IPS-20b (cell line): ENCODE measurements around the gene TMEM121.

Source experiments
- H3K27ac ChIP-seq: one replicate; pipeline ENCODE4 v1.5.1; 2013; ENCODE audit warnings: low read length
- H3K27me3 ChIP-seq: 2 replicates; pipeline ENCODE4 v1.6.1; 2013; ENCODE audit warnings: mild to moderate bottlenecking, low read length, inconsistent platforms; ENCODE audit not compliant: insufficient read depth
- H3K36me3 ChIP-seq: 2 replicates; pipeline ENCODE4 v1.6.1; 2013; ENCODE audit warnings: low read depth, mild to moderate bottlenecking, inconsistent platforms, low read length, moderate library complexity; ENCODE audit not compliant: insufficient read depth
- H3K4me1 ChIP-seq: 2 replicates; pipeline ENCODE4 v1.6.1; 2013; ENCODE audit warnings: mild to moderate bottlenecking, control low read depth, inconsistent platforms, low read length, moderate library complexity; ENCODE audit not compliant: insufficient read depth
- H3K4me3 ChIP-seq: 2 replicates; pipeline ENCODE4 v1.5.1; 2013; ENCODE audit warnings: mild to moderate bottlenecking, low read length, inconsistent platforms
- H3K9ac ChIP-seq: 2 replicates; pipeline ENCODE4 v1.6.1; 2013; ENCODE audit warnings: low read depth, mild to moderate bottlenecking, inconsistent platforms, low read length, moderate library complexity
- H3K9me3 ChIP-seq: 2 replicates; pipeline ENCODE4 v1.6.1; 2013; ENCODE audit warnings: mild to moderate bottlenecking, low read depth, low read length, inconsistent platforms; ENCODE audit not compliant: insufficient read depth

Gene TMEM121

DNA sequence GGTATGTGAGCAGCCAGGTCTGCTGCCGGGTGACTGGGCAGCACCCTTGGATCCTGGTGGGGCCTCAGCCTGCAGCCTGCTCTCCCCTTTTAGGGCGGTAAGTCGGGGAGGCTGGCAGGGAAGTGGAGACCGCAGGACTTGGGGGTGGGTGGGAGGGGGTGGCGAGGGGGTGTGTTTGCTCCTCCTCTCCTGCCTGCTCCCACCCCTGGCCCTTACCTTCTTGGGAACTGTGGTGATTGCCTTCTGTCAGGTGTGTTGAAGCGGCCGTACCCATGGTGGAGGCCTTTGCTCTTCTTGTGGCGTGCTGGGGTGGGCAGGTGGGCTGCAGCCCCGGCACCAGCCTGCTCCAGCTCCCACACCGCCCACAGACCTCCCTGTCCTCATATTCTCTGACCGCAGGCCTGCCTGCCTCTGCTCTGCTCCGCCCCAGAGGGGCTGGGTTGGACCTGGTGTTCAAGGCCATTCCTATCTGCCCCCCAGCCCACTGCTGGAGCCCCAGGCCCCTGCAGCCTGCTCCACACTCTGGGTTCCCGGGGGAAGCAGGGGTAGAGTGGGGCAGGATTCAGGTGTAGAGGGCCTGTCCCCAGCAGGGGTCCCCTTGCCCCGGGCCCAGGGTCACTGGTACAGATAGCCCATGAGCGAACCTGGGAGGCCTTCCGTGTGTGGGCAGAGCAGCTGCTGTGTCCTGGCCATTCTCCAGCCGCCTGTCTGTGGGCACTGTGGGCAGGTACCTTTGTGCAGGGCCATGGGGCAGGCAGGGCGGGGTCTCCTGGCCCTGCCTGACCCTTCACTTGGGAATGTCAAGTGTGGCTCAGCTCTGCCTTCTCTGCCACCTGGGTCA lies 30.2 kb upstream of the TMEM121 start:
- H3K27ac ChIP-seq: no peak overlapping the region
- H3K27me3 ChIP-seq: no peaks in the 10 kb centered on the region
- H3K9ac ChIP-seq: no peak overlapping the region
- H3K9me3 ChIP-seq: no peaks in the 10 kb centered on the region
- H3K4me1 ChIP-seq: no peaks in the 10 kb centered on the region
- H3K36me3 ChIP-seq: no peaks in the 10 kb centered on the region
- H3K4me3 ChIP-seq: no peak overlapping the region

DNA sequence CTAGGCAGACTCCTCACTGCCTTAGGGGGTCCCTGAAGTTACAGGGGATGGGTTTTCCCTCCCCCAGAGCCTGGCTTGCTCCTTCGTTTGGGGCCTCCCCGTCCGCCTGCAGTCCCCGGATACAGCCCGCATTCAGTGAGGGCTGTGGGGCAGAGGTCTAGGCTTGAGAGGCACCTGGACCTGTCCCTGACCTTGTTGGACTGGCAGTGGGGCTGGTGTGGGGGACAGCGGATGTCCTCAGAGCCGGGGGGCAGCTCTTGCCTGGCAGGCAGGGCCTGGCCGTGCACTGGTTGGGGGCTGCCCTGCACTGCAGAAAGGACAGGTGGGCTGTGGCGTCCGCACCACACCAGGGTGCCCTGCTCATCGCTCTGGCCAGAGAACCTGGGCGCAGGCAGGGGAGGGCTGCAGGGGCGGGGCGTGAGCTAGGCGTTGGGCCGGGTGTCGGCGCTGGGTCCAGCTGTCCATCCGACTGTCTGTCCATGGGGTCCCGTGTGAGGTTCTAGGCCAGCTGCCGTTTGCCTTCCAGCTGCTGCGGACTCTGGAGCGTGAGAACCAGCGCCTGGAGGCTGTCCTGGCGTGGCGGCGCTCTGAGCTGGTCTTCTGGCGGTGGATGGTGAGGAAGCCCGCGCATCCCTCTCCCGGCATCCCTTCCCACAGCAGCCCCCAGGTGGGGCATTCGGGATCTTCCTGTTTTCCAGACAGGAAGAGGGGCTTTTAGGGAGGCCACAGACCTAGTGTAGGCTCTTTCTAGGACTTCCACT lies 29.4 kb upstream of the TMEM121 start:
- H3K27ac ChIP-seq: no peak overlapping the region
- no peaks in the 10 kb centered on the region for H3K9me3 ChIP-seq
- H3K4me3 ChIP-seq: no peak overlapping the region
- H3K4me1 ChIP-seq: no peaks in the 10 kb centered on the region
- H3K36me3 ChIP-seq: no peaks in the 10 kb centered on the region
- H3K9ac ChIP-seq: no peak overlapping the region
- H3K27me3 ChIP-seq: no peaks in the 10 kb centered on the region

DNA sequence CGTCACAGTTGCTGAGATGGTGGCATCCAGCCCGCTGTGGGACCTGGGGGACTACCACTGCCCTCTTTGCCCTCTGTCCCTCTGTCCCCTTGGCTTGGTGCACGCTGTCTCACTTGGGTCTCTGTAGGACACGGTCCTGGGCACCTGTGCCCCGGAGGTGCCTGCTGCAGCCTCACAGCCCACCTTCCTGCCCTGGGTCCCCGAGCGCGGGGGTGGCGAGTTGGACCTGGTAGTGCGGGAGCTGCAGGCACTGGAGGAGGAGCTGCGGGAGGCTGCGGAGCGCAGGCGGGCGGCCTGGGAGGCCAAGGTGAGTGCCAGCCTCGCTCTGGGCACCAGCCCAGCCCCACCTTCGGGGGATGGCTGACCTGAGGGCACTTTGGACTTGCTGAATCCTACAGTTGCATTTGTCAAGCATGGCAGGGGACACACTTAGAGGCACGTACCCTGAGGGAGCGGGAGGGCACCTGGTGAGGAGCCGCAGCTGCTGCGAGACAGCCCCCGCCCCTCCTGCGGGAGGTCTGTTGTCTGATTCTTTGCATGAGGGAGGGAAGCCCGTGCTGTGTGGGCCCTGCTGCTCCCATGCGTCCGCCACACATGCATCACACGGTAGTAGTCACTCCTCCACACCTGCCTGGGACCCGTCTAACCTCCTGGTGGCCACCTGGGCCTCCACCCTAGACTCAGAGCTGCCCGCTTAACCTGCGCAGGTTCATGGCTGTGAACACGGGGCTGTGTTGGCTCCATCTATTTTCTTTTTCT lies 28.5 kb upstream of the TMEM121 start:
- Histone ChIP-seq H3K9ac (no peak overlapping the region), H3K27ac (no peak overlapping the region), H3K36me3 (no peaks in the 10 kb centered on the region)

DNA sequence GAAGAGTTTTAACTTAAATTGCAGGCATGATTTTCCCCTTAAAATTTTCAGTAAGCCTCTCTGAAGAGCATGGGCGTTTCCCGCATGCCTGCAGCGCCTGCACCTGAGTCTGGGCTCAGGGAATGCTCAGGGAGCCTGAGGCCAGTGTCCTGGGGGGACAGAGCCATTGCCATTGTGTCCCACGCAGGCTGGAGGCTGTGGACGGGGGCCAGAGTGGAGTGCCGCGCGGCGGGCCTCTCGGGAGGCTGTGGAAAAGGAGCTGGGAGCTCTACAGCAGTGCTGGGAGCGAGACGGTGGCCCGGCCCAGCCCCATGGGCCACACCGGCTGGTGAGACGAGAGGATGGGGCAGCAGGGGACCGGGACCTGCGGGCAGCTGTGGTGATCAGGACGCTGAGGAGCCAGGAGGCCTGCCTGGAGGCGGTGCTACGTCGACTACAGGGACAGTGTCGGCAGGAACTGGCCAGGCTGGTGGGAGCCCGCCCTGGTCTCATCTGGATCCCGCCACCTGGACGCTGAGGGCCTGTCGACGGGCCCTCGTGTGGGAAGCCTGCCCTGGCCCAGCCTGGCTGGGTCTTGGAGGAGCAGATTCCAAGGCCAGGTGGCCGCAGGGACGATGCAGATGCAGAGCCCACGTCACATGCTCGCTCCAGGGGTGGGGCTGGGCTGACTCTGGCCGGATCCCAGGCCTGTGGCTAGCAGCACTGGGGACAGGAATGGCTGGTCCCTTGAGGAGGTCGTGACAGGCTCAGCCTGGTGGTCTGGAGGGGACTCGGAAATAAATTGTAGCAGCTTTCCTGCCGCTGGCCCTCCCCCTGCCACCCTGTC lies 27.7 kb upstream of the TMEM121 start:
- Histone ChIP-seq H3K9me3 (no peaks in the 10 kb centered on the region), H3K36me3 (no peaks in the 10 kb centered on the region), H3K27me3 (no peaks in the 10 kb centered on the region), H3K4me3 (no peak overlapping the region), H3K27ac (no peak overlapping the region), H3K9ac (no peak overlapping the region), H3K4me1 (no peaks in the 10 kb centered on the region)

More for the DNA sequence above, 28.5 kb upstream of the TMEM121 start:
- no peak overlapping the region for H3K4me3 ChIP-seq
- H3K9me3 ChIP-seq: no peaks in the 10 kb centered on the region
- H3K4me1 ChIP-seq: no peaks in the 10 kb centered on the region
- no peaks in the 10 kb centered on the region for H3K27me3 ChIP-seq

DNA sequence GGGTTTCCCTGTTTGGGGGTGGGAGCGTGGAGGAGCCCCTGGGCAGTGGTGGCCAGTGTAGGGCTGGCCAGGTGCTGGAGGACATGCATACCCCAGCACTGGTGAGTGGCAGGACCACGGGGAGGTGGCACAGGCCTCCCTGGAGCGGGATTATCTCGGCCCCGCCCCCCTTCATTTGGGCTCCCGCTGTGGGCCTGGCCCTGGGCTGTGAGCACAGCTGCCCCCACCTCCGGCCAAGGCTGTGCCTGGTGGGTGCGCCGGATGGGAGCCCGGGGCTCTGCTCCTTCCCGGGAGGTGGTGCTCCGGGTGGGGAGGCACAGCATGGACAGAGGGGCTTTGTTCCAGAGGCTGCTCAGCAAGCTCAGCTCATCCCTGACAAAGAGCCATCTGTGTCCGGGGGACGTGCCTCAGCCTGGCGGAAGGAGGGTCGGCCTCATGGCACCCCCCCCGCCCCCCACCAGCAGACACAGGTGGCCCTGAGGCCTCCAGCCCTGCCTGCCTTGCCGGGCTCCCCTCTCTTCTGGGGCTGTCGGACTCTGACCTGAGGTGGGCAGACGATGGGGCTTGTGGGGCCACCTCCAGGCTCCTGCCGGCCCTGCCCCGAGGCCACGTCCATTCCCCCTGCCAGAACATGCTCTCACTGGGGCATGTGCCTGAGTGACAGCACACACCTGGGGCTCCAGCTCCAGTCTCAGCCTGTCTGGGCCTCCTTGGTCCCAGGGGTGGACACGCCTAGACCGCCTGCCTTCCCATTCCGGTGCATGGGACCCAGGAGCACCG lies 26.9 kb upstream of the TMEM121 start:
- no peaks in the 10 kb centered on the region for H3K4me1 ChIP-seq
- no peaks in the 10 kb centered on the region for H3K27me3 ChIP-seq
- no peak overlapping the region for H3K9ac ChIP-seq
- no peak overlapping the region for H3K4me3 ChIP-seq
- H3K36me3 ChIP-seq: no peaks in the 10 kb centered on the region
- H3K27ac ChIP-seq: no peak overlapping the region
- no peaks in the 10 kb centered on the region for H3K9me3 ChIP-seq

DNA sequence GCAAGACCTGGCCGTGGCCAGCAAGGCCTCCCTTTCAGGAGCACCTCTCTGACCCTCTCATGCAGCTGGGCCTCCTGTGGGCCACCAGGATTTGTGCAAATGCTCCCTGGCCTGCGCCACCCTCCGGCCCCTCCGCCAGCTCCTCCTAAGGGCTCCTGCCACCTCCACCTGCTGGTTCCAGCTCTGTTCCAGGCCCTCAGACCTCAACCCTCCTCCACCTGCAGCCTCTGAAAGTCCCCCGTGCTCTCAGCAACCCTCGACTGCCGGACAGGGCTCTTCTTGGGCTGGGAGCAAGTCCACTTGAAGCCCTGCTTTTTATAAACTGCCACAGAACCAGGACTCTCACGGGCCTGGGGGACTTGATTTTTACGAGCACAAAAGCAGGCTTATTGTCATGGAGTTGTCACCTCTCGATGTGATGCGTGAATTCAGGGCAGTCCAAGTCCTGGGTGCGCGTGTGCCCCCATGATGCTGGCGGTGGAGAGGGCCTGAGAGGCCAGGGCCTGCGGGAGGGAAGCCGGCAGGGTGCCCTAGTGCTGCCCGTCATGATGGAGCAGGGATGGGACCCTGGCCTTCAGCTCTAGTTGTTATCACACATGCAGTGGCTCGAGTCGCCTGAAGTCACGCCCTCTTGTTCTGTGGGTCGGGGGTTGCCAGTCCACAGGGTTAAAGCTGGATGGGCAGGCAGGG lies 26.2 kb upstream of the TMEM121 start:
- no peaks in the 10 kb centered on the region for H3K4me1 ChIP-seq
- H3K9me3 ChIP-seq: no peaks in the 10 kb centered on the region
- H3K36me3 ChIP-seq: no peaks in the 10 kb centered on the region
- H3K27me3 ChIP-seq: no peaks in the 10 kb centered on the region
- no peak overlapping the region for H3K9ac ChIP-seq
- H3K4me3 ChIP-seq: no peak overlapping the region
- H3K27ac ChIP-seq: no peak overlapping the region

DNA sequence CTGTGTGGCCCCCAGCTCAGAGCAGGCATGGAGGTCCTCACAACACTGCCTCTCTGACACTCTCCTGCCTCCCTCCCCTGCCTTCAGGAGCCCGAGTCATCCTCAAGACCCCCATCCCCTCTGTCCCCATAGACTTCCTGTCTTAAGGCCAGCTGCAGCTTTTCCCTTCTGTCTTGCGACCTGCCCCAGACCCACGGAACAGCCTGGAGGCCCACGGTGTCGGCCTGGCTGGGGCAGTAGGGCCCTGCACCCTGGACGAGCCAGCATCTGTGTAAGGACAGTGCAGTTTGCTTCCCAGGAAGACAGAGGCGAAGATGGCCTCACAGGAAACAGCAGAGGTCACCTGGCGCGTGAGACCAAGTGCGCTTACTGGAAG lies 25.7 kb upstream of the TMEM121 start:
- H3K9me3 ChIP-seq: no peaks in the 10 kb centered on the region
- no peaks in the 10 kb centered on the region for H3K36me3 ChIP-seq
- H3K9ac ChIP-seq: no peak overlapping the region
- H3K27me3 ChIP-seq: no peaks in the 10 kb centered on the region
- H3K4me3 ChIP-seq: no peak overlapping the region
- no peak overlapping the region for H3K27ac ChIP-seq
- H3K4me1 ChIP-seq: no peaks in the 10 kb centered on the region

DNA sequence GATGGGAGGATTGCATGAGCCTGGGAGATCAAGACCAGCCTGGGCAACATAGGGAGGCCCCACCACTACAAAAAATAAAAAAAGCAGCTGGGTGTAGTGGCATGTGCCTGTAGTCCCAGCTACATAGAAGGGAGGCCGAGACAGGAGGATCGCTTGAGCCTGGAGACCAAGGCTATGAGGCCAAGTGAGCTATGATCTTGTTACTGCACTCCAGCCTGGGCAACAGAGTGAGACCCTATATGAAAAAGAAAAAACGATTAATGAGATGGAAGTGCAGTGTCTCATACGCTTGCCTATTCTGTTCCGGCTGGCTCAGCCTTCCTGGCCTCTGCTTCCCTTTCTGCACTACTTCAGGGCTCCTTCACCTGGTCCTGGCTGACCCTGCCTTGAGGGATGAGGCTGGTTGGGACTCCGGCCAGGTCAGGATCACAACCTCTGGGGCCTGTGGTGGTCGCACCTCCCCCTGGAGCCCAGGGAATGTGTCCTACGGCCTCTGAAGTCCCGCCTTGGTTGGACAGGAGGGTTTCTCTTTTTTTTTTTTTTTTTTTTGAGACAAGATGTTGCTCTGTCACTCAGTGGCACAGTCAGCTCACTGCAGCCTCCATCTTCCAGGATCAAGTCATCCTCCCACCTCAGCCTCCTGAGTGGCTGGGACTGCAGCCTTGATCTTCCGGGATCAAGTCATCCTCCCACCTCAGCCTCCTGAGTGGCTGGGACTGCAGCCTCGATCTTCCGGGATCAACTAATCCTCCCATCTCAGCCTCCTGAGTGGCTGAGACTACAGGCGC lies 24.7 kb upstream of the TMEM121 start:
- Histone ChIP-seq H3K9ac (no peak overlapping the region), H3K4me1 (no peaks in the 10 kb centered on the region), H3K27ac (no peak overlapping the region), H3K27me3 (no peaks in the 10 kb centered on the region), H3K4me3 (no peak overlapping the region), H3K9me3 (no peaks in the 10 kb centered on the region), H3K36me3 (no peaks in the 10 kb centered on the region)

DNA sequence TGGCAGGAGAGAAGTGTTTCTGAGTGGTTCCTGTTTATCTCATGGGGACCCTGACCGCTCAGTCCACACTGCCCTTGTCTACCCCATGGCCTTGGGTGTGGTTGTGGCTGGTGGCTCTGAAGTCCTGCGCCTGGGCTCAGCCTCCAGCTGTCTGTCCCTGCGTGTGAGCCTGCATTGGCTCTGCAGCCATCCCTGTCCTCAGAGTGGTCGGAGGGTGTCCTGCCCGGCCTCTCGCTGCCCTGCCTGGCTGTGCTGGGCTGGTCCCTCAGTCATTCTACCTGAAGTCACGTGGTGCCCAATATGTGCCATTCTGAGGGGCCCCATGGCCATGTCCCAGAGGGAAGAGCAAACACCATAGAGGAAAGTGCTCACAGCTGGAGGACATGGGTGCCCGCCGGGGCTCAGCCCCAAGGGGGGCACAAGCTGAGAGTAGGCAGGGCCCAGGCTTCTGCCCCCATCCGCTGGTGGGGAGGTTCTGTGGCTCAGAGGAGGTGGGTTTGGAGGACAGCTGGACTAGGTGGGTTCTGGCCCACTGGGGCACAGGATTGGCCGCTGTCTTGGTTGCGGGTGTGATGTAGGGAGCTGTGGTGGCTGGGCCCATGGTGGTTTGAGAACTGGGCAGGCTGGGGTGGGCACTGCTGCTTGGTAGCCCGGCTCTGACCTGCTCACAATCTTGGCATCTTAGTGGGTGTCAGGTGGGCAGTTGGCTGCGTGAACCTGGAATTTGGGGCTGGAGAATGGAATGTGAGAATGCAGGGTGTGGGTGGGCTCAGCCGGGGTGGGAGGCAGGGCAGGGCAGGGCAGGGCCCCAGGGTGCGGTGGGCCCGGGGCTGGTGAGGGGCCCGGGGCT lies 23.7 kb upstream of the TMEM121 start:
- no peaks in the 10 kb centered on the region for H3K4me1 ChIP-seq
- no peaks in the 10 kb centered on the region for H3K27me3 ChIP-seq
- H3K9ac ChIP-seq: no peak overlapping the region
- H3K4me3 ChIP-seq: no peak overlapping the region
- H3K27ac ChIP-seq: no peak overlapping the region
- H3K9me3 ChIP-seq: no peaks in the 10 kb centered on the region
- H3K36me3 ChIP-seq: no peaks in the 10 kb centered on the region
